GM18499 (cell line): ENCODE results near the gene ISG15.
"Not testable (repeated sequence)": the region's sequence is repeated elsewhere in the genome, so short reads cannot be mapped to it uniquely, and the experiment has no call there.

Experiments
- ATAC-seq: cut with Tn5 transposase; IDR thresholded peaks from one replicate; pipeline ENCODE4 v1.9.1; 2021; ENCODE audit warnings: moderate number of reproducible peaks; ENCODE audit not compliant: insufficient read depth, unreplicated experiment

The ISG15 gene

DNA sequence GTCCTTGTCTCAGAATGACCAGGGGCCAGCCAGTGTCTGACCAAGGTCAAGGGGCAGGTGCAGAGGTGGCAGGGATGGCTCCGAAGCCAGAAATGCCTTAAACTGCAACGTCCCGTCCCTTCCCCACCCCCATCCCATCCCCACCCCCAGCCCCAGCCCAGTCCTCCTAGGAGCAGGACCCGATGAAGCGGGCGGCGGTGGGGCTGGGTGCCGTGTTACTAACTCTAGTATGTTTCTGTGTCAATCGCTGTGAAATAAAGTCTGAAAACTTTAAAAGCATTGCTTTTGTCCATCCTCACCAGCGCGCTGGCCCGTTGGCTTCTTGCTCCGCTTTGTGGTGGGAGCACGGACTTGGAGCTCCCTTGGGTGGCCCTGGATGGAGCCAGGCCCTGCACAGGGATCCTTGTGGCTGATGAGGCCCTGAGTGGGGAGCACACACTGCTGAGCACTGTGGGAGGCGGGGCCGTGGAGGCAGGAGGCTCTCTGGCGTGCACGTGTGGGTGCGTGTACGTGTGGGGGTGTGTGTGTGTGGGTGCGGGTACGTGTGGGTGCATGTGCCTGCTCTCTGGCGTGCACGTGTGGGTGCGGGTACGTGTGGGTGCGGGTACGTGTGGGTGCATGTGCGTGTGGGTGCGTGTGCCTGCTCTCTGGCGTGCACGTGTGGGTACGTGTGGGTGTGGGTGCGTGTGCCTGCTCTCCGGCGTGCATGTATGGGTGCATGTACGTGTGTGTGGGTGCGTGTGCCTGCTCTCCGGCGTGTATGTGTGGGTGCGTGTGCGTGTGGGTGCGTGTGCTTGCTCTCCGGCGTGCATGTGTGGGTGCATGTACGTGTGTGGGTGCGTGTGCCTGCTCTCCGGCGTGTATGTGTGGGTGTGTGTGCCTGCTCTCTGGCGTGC is 42.8 kb downstream of the ISG15 start:
- no peak for ATAC-seq

DNA sequence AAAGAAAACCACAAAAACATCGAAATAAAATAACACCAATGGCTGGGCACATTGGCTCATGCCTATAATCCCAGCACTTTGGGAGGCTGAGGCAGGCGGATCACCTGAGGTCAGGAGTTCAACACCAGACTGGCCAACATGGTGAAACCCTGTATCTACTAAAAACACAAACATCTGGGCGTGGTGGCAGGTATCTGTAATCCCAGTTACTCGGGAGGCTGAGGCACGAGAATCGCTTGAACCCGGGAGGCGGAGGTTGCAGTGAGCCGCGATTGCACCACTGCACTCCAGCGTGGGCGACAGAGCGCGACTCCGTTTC is 44.4 kb downstream of the ISG15 start:
- ATAC-seq, result not testable (repeated sequence)

DNA sequence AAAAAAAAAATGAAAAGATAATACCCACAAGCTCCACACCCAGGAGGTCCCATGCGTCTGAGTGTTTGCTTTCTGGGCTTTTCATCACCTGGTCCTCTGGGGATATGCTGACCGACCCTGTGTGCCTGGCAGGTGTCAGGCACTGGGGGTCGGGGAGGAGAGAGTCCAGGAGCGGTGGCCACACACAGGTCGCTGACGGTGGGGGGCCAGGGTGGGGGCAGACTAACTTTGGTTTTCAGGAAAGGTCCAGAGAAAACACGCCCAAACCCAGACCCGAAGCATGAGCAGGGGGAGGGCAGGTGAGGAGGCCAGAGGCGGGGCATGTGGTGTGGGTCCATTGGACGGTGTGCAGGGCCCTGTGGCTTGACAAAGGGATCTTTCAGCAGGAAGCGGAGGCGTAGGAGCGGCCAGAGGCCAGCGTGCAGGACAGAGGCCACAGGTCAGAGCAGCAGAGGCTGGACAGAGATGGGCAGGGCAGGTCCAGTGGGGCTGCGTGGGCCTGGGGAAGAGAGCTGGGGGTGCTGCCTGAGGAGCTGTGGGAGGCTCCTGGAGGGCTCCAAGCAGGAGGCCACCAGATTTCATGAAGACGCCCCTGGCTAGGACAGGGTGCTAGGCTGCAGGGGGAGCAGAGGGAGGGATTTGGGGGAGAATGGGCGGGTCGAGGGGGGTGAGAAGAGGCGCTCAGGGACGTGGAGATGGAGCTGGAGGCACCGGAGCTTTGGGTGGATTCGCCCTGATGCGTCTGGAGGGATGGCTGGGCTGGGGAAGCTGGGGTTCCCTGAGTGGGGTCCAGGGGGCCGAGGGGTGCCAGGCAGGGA is 45.0 kb downstream of the ISG15 start:
- ATAC-seq, result no peak

DNA sequence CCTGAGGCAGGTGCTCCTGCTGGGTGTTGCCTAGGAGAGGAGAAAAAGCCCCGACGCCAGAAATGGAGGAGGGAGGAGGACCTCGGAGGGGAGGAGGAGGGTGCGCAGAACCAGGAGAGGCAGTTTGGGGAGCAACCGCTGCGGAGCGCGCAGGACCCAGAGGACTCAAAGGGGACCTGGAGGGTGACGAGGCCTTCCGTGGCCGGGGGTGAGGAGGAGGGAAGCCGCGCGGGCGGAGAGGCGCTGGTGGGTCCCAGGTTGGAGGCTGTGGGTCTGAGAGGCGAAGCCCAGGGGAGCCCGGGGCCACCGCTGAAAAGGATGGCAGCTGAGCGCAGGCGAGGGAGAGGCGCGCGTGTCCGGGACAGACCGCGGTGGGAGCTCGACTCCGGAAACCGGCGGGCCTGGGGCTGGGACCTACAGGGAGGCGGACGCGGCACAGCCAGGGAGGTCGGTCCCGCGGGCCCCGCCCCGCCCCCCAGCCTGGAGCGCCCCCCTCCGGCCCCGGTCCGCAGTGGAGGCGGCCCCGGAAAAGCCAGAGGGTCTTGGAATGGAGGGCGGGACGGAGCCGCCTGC is 45.7 kb downstream of the ISG15 start:
- ATAC-seq, result no peak

DNA sequence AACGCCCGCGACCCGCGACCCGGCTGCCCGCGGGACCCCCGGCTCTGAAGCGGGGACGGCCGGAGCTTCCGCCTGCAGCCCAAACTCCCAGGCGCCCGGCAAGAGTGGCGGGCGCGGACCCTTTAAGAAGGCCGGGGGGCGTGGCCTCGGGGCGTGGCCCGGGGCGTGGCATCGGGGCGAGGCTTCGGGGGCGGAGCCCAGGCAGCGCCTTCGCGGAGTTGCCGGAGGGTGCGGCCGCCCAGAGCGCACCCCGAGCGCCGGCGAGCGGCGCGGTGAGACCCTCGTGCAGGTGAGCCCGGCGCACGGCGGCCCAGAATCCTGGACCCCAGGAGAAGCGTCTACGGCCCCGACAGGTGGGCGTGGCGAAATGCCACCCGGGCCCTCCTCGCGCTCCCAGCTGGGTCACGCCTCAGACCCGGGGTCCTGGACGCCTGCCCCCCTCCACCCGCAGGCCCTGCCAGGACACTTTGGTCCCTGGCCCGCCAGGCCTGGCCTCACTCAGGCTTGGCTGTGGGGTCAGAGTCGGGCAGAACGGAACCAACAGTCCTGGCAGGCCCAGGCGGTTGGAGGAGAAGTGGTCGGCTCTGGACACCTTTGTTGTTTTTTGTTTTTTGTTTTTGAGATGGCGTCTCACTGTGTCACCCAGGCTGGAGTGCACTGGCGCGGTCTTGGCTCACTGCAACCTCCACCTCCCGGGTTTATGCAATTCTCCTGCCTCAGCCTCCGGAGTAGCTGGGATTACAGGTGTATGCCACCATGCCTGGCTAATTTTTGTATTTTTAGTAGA is 46.4 kb downstream of the ISG15 start:
- ATAC-seq, result no peak

DNA sequence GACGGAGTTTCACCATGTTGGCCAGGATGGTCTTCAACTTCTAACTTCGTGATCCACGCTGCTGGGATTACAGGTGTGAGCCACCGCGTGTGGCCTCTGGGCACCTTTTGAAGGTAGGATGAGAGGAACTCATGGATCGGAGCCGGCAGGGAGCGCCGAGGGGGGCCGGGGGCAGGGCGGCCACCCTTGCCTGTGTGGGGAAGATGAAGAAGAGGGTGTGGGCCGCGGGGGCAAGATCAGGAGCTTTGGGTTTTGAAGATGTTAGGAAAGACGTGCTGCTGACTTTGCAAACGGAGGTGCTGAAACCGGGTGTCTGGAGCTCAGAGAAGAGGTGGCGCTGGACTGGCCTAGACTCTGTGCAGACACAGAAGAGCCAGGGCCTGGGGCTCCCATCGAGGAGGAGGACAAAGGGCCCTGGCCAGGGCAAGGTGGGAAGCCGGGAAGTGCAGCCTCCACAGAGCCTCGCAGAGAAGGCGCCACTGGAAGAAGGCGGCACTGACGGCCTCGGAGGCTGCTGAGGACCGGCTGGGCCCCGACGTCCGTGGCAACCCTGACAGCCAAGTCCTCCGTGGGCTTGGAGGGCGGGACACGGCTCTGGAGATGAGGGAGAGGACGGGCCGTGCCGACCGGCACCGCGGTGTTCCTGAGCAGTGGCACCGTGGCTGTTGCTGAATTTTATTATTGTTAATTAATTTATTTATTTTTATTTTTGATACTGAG is 47.1 kb downstream of the ISG15 start:
- no peak for ATAC-seq

DNA sequence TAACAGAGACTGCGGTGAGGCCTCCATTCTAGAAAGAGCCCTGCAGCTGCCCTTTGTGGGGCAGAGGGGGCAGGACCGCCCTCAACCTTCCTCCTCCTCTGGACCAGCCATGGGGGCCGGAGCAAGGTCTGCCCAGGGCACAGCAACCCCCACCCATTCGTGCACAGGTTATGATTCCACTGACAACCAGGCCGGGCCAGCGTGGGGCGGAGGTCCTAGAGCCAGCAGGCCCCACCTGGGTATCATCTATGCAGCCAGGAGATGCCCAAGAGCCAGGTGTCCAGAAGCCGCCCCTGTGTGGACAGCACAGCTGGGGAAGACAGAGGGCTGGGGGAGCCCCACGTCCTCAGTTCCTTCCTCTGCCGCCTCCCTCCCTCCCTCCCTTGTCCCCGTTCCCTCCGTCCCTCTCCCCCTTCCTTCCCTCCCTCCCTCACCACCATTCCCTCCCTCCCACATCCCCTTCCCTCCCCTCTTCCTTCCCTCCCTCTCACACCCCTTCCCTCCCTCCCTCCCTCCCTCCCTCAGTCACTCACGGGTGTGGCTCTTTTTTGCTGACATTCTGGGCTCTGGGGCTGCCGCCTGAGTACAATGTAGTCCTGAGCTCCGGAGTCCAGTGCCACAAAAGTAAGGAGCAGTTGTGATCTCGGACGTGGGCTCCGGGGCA is 48.5 kb downstream of the ISG15 start:
- ATAC-seq, result no peak

DNA sequence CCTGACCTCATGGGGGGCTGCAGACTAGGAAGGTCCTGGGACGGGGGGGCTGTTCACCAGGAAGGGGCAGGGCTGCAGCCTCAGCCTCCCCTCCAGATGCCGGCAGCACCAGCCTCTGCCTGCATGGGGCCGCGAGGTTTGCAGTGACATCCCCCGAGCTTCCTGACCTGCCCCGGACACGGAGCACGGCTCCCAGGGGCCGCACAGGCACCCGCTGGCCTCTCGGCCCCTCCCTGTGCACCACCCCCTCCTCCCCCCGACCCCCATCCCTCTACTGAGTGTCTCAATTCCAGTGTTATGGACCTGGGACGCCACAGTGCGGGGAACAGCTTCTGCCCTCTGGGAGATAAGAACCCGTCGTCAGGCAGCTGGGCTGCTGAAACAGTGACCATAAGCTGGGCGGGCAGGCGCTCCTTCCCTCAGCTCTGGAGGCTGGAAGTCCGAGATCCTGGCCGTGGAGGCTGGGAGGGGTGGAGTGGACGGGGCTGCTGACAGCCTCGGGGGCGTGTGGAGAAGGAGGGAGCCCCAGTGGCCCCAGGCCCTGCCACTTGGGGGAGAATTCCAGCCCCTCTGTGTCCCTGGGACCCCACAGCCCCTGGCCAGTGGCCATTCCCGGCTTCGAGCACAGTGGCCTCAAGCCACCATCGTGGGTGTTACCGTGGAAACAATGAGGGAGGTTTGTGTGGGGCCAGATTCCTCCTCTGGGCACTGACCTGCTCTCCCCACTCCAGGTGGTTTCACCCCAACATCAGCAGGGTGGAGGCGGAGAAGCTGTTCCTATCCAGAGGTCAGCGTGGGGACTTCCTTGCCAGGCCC is 49.3 kb downstream of the ISG15 start:
- no peak for ATAC-seq

DNA sequence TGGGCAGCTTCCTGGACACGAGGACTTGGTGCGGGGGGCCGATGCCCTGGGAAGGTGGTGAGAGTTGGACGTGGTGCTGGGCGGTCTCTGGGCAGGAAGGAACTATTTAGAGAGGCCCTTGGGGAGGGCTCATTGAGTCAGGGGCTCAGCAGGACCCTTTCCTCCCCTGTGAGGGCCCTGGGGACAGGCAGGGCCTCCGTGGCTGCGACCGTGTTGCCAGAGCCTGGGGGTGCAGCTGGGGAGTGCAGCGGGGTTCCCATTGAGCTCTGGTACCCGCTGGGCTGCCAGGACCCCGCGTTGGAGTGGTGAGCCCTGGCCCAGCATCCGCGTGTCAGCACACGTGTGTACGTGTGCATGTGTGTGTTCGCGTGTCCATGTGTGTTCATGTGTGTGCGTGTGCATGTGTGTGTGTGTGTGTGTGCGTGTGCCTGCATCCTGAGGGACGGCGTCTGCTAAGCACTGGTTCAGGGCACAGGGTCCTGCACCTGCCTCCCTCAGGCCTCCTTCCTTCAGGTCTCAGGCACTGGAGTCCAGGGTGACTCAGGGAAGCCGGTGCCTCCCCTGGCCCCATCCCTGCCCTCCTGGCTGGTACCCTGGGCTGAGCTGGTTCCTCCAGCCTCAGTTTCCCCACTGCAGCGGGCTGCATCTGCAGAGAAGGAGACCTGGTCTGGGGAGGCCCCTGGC is 50.1 kb downstream of the ISG15 start:
- no peak for ATAC-seq
